ENCODE measurements around the gene HYAL2. TPM values are rescaled to one million over a fixed set of nuclear protein-coding genes. Genes with fewer than 3 reads are reported as not detected.
A peak's percentile ranks its signal among the peaks of the same experiment; 100 is the strongest.

The HYAL2 gene
- 10 to 100 TPM; 13.0 to 41.6 (median 21.2) TPM for total RNA-seq
- long read RNA-seq, partial matches to known transcripts: 1 of 4 reads
- long read RNA-seq, other reads (novel, unspliced or antisense): 0 of 4 reads

GRCh38 chr3:50322386-50323091 lies at the start of gene HYAL2:
Gene HYAL2 (minus strand): TSS chr3:50322745. CDS start chr3:50320489, 2,256 bp downstream.
- Histone ChIP-seq H3K27me3 (no peaks in the 10 kb centered on the region), H3K9me3 (no peaks in the 10 kb centered on the region), H3K4me3 (peak within 1 kb of the TSS; percentile 88 to 89 (median 89)), H3K4me1 (peaks cover 0 to 58% (median 21%) of the 10 kb centered on the region in 4 donors), H3K27ac (peak within 1 kb of the TSS; percentile 98 to 99 (median 98)), H3K36me3 (peaks cover 0 to 14% (median 3%) of the 10 kb centered on the region in 4 donors)
- intact Hi-C loops (cut with DNase I): loop anchor here in 1 of 2 donors (5.0 kb wide), 1 partner anchor 50 kb away; no protein-coding TSS in a partner anchor
- peak; percentile 1 to 7 (median 4) for ATAC-seq
- TF ChIP-seq POLR2A (IDR thresholded peaks at IDR 0.05) (no peak), CTCF (IDR thresholded peaks at IDR 0.05) (no peak)
- DNase-seq: peak; percentile 76 to 79 (median 76)
- 53% methylated on average over 20 of the region's 31 CpGs for WGBS (ENCODE audit: insufficient coverage, low coverage, low lambda C conversion rate, missing lambda C conversion rate)

- Histone ChIP-seq H3K36me3 (no peaks in the 10 kb centered on the region), H3K27ac (no peak overlapping the region), H3K4me1 (no peaks in the 10 kb centered on the region), H3K9me3 (no peaks in the 10 kb centered on the region), H3K27me3 (no peaks in the 10 kb centered on the region), H3K4me3 (no peak overlapping the region)
- 86% methylated on average over 1 of the region's 3 CpGs for WGBS (ENCODE audit: insufficient coverage, low coverage, low lambda C conversion rate, missing lambda C conversion rate)
- TF ChIP-seq CTCF (IDR thresholded peaks at IDR 0.05) (no peak), POLR2A (IDR thresholded peaks at IDR 0.05) (no peak)
- intact Hi-C loops (cut with DNase I): loop anchor here in 1 of 2 donors (10.0 kb wide), 1 partner anchor 164 kb away; no protein-coding TSS in a partner anchor
- ATAC-seq (no peak), DNase-seq (no peak)
Observed at GRCh38 chr3:50371133-50371685, 48.7 kb upstream of the HYAL2 start.

GRCh38 chr3:50370594-50370993 lies 48.0 kb upstream of the HYAL2 start:
- no peak for DNase-seq
- TF ChIP-seq CTCF (IDR thresholded peaks at IDR 0.05) (no peak), POLR2A (IDR thresholded peaks at IDR 0.05) (no peak)
- WGBS (ENCODE audit: insufficient coverage, low coverage, low lambda C conversion rate, missing lambda C conversion rate): 46% methylated on average over 12 of the region's 14 CpGs
- Histone ChIP-seq H3K36me3 (no peaks in the 10 kb centered on the region), H3K9me3 (no peaks in the 10 kb centered on the region), H3K27me3 (no peaks in the 10 kb centered on the region), H3K4me3 (no peak overlapping the region), H3K4me1 (no peaks in the 10 kb centered on the region), H3K27ac (no peak overlapping the region)
- intact Hi-C loops (cut with DNase I): loop anchor here in 1 of 2 donors (10.0 kb wide), 1 partner anchor 164 kb away; no protein-coding TSS in a partner anchor
- no peak for ATAC-seq

- WGBS (ENCODE audit: insufficient coverage, low coverage, low lambda C conversion rate, missing lambda C conversion rate): 64% methylated on average over 7 of the region's 9 CpGs
- Histone ChIP-seq H3K27me3 (no peaks in the 10 kb centered on the region), H3K27ac (no peak overlapping the region), H3K4me3 (no peak overlapping the region), H3K4me1 (peaks cover 0 to 4% (median 0%) of the 10 kb centered on the region in 4 donors), H3K9me3 (no peaks in the 10 kb centered on the region), H3K36me3 (no peaks in the 10 kb centered on the region)
- ATAC-seq (no peak), DNase-seq (no peak)
- TF ChIP-seq POLR2A (IDR thresholded peaks at IDR 0.05) (no peak), CTCF (IDR thresholded peaks at IDR 0.05) (no peak)
- intact Hi-C loops (cut with DNase I): no loop called here
Observed at GRCh38 chr3:50369012-50369670, 46.6 kb upstream of the HYAL2 start.

Data from right lobe of liver (tissue), 6 donors.